GM13976 (cell line): ENCODE data around the gene THYN1.

Experiments used
- DNase-seq: peaks from one replicate; pipeline ENCODE4 v3.0.0; 2012; ENCODE audit warnings: low spot score
- CTCF ChIP-seq: IDR thresholded peaks from 2 replicates; pipeline ENCODE4 v1.5.1; 2012; ENCODE audit warnings: borderline replicate concordance, mild to moderate bottlenecking; ENCODE audit not compliant: insufficient read depth; ENCODE audit errors: extremely low read depth, missing control alignments, control extremely low read depth
- in situ Hi-C: fragments of 300-500 bp; cut with MboI; formaldehyde crosslinking; loops from one replicate; pipeline ENCODE4 v1.12.0; 2022; ENCODE audit warnings: low sequenced_read_pairs, mixed read lengths, inconsistent platforms; ENCODE audit not compliant: unreplicated experiment

THYN1 gene

DNA sequence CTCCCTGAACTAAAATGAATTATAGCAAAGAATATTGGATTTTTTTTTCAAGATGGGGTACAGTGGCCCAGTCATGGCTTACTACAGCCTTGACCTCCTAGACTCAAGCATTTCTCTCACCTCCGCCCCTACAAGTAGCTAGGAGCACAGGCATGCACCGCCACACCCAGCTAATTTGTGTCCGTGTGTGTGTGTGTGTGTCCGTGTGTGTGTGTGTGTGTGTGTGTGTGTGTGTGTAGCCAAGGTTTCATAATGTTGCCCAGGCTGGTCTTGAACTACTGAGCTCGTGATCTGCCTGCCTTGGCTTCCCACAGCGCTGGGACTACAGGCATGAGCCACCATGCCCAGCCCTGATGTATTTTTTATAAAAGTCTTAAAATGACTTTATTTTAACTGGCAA is 12.6 kb downstream of the THYN1 start:
- DNase-seq, result no peak
- in situ Hi-C loops, result no loop called here
- no peak for TF ChIP-seq CTCF

DNA sequence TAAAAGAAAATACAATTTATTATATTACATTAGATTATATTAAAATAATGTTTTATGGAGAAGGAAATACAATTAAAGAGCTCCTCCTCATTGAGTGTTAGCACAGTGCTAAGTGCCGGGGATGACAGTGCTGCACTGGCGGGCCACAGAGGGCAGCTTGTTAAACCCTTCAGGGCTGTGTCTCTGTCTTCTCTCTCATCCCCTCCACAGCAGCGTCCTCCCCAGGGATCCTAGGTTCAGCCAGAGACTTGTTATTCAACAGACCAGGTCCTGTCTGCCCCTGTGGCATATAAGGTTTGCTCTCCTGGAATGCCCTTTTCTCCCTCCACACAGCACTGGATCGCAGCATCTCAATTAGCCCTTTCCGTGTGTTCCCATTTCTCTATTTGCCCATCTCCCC is 14.2 kb downstream of the THYN1 start:
- in situ Hi-C loops, result no loop called here
- TF ChIP-seq CTCF, result no peak
- DNase-seq, result no peak

DNA sequence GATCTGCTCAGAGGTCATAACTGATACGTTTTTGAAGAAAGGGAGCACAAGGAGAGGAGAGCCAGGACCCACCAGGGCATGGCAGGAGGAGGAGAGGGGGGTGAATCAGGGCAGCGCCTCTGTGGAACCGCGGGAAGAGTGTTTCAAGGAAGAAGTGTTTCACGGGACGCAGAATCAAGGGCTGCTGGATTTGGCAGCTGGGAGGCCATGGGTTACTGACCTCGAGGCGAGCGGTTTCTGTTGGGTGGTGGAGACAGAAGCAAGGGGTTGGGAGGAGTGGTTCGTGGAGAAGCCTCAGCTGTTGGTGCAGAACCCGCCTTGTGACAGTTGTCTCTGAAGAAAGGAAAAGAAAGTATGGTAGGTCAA is 15.6 kb downstream of the THYN1 start:
- in situ Hi-C loops, result no loop called here
- no peak for TF ChIP-seq CTCF
- no peak for DNase-seq

DNA sequence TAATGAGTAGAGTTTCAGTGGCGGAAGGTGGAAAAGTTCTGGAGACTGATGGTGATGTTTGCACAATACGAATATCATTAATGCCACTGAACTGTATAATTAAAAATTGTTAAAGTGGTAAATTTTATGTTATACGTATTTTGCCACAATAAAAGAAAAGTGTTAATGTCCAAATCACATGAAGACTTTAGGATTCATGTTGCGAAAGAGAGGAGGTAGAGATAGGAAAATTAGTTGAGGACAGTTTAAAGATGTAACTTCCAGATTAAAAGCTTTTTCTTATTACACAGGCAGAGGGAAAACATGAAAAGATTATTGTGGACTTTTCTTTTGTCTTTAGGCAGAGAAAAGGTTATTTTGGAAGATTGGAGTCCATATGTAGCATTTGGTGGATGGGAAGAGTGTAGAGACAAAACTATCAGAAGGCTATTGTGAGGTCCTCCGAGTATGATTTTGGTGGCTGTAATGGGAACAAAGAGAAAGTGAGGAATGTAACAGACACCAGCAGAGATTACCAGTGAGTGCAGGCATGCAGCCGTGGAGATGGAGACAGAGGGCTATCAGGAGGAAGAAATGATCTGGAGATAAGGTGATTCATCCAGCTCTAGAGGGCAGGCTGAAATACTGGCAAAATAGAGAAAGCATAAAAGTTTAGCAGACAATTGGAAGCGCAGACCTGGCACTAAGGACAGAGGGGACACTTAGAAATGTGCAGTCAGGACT is 16.2 kb downstream of the THYN1 start:
- no peak for DNase-seq
- in situ Hi-C loops, result no loop called here
- no peak for TF ChIP-seq CTCF

GRCh38 chr11:134235399-134235798 is 17.8 kb downstream of the THYN1 start:
- no peak for TF ChIP-seq CTCF
- in situ Hi-C loops, result no loop called here
- no peak for DNase-seq

DNA sequence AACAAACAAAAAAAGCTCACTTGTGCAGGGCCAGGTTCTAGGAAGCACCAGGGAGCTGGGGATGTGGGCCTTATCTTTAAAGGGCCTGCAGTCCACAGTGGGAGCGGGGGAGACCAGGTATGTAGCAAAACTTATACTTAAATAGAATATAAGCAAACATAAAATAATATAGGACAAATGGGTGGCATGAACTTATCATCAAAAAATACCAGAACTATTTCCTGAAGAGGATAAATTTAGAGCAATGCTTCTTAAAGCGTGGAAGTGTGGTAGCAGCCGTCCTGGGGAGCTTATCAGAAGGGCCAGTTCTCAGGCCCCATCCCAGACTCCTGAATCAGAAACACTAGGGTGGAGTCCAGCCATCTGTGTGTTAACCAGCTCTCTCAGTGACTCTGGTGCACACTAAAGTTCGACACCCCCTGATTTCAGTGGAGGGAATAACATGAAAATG is 19.4 kb downstream of the THYN1 start:
- in situ Hi-C loops, result no loop called here
- no peak for DNase-seq
- TF ChIP-seq CTCF, result no peak
